ENCODE measurements around the gene USP47.

The USP47 gene

DNA sequence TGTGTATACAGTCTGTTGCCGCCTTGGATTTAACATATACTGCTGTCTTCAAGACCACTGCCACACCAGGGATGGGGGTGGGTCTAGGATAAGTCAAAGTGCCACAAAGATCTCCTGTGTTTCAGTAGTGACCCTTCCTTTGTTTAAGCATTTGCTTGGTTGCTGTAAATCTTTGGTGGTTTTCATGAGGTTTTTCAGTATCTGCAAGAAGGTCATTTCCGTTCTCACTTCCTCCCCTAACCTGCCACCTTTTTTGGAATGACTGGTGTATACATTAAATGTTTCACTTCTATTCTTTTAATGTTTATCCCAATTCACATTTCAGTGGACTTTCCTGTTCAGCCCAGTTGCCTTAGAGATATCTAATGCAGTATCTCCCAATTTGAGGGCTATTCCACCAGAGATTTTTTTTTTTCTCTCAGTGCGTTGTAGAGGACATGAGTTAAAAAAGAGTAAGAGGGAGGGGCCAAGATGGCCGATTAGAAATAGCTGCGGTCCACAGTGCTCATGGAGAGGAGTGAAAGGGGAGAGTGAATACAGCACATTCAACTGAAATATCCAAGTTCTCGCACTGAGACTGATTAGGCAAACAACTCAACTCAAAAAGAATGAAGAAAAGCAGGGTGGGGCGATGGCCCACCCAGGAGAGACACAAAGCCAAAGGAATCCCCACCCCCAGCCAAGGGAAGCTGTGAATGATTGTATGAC lies 43.2 kb downstream of the USP47 start:
- no peak for ATAC-seq (ENCODE audit: insufficient read depth, low read depth)
- Histone ChIP-seq H4K20me1 (ENCODE audit: insufficient read depth, low read length) (peaks cover 13% of the 10 kb centered on the region; the same call in 1 of the 2 replicates), H3K9ac (ENCODE audit: low read depth, low read length) (no peak overlapping the region), H3K27ac (ENCODE audit: low read length) (no peak overlapping the region), H3K4me1 (ENCODE audit: insufficient read depth, low read length) (no peaks in the 10 kb centered on the region), H3K79me2 (ENCODE audit: insufficient read depth, low read length) (peaks cover 36% of the 10 kb centered on the region), H3K27me3 (ENCODE audit: insufficient read depth, low read length, poor library complexity) (no peaks in the 10 kb centered on the region), H3K4me2 (ENCODE audit: insufficient read depth, low read length) (no peak overlapping the region), H3K36me3 (ENCODE audit: insufficient read depth, low read length) (peaks cover 64% of the 10 kb centered on the region), H3K4me3 (ENCODE audit: low read depth in 1 of 2, low read length in 2 of 2) (no peak overlapping the region), H3K9me3 (ENCODE audit: insufficient read depth, low read length, severe bottlenecking) (no peaks in the 10 kb centered on the region), H2AFZ (ENCODE audit: low read depth, low read length) (no peak overlapping the region)
- TF ChIP-seq EZH2 (IDR thresholded peaks at IDR 0.05; ENCODE audit: borderline replicate concordance, low read depth, low read length, severe bottlenecking), result no peak
- TF ChIP-seq, protein P1, sequence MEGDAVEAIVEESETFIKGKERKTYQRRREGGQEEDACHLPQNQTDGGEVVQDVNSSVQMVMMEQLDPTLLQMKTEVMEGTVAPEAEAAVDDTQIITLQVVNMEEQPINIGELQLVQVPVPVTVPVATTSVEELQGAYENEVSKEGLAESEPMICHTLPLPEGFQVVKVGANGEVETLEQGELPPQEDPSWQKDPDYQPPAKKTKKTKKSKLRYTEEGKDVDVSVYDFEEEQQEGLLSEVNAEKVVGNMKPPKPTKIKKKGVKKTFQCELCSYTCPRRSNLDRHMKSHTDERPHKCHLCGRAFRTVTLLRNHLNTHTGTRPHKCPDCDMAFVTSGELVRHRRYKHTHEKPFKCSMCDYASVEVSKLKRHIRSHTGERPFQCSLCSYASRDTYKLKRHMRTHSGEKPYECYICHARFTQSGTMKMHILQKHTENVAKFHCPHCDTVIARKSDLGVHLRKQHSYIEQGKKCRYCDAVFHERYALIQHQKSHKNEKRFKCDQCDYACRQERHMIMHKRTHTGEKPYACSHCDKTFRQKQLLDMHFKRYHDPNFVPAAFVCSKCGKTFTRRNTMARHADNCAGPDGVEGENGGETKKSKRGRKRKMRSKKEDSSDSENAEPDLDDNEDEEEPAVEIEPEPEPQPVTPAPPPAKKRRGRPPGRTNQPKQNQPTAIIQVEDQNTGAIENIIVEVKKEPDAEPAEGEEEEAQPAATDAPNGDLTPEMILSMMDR (IDR thresholded peaks at IDR 0.05; ENCODE audit: borderline replicate concordance, extremely low read depth, low read length, poor library complexity, severe bottlenecking), result no peak
- DNase-seq, result no peak

DNA sequence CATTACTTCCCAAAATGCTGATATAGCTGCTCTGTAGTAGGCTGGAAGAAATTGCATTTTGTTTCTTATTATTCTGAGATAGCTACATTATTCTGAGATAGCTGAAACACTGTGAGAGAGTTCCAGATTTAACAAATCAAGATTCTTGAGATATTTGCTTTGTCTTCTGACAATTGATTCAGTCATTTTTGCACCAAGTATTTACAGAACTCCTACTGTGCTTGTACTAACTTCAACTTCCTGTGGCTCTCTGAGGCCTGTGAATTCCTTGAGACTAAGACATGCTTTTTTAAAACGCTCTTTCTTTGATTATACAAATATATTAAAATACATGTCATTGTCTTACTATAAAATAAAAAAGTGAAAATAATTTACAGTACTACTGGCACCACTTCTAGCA lies 52.7 kb downstream of the USP47 start:
- Histone ChIP-seq H4K20me1 (ENCODE audit: insufficient read depth, low read length) (no peaks in the 10 kb centered on the region), H3K9me3 (ENCODE audit: insufficient read depth, low read length, severe bottlenecking) (no peaks in the 10 kb centered on the region), H2AFZ (ENCODE audit: low read depth, low read length) (no peak overlapping the region), H3K9ac (ENCODE audit: low read depth, low read length) (no peak overlapping the region), H3K36me3 (ENCODE audit: insufficient read depth, low read length) (peaks cover 67% of the 10 kb centered on the region), H3K79me2 (ENCODE audit: insufficient read depth, low read length) (peaks cover 1% of the 10 kb centered on the region; the same call in 1 of the 2 replicates), H3K27ac (ENCODE audit: low read length) (no peak overlapping the region), H3K4me3 (ENCODE audit: low read depth in 1 of 2, low read length in 2 of 2) (no peak overlapping the region), H3K4me2 (ENCODE audit: insufficient read depth, low read length) (no peak overlapping the region), H3K27me3 (ENCODE audit: insufficient read depth, low read length, poor library complexity) (no peaks in the 10 kb centered on the region), H3K4me1 (ENCODE audit: insufficient read depth, low read length) (no peaks in the 10 kb centered on the region)
- TF ChIP-seq, protein P1 (IDR thresholded peaks at IDR 0.05; ENCODE audit: borderline replicate concordance, extremely low read depth, low read length, poor library complexity, severe bottlenecking), result no peak
- TF ChIP-seq EZH2 (IDR thresholded peaks at IDR 0.05; ENCODE audit: borderline replicate concordance, low read depth, low read length, severe bottlenecking), result no peak
- DNase-seq (no peak), ATAC-seq (ENCODE audit: insufficient read depth, low read depth) (no peak)

DNA sequence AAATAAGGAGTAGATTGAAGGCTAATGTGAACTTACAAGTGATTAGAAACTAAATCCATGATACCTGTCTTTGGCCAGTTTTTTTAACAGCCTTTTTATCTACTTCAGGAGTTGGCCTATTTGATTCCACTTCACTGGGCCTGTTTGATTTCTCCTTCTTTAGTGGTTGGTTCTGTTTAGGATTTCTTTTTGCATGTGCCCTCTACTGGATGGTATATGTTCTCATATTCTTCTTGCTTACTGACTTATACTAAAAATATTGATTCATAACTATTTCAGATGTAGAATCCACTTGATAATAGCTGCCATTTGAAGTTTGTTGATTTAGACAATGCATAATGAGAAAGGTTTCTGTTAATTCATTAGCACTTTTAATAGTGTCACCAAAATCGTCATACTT lies 53.9 kb downstream of the USP47 start:
- no peaks in the 10 kb centered on the region for H3K27me3 ChIP-seq (ENCODE audit: insufficient read depth, low read length, poor library complexity)
- H3K79me2 ChIP-seq (ENCODE audit: insufficient read depth, low read length), result peaks cover 1% of the 10 kb centered on the region; the same call in 1 of the 2 replicates
- H3K4me1 ChIP-seq (ENCODE audit: insufficient read depth, low read length), result no peaks in the 10 kb centered on the region
- no peaks in the 10 kb centered on the region for H3K9me3 ChIP-seq (ENCODE audit: insufficient read depth, low read length, severe bottlenecking)
- H3K27ac ChIP-seq (ENCODE audit: low read length), result no peak overlapping the region
- no peak for DNase-seq
- no peak overlapping the region for H3K9ac ChIP-seq (ENCODE audit: low read depth, low read length)
- ATAC-seq (ENCODE audit: insufficient read depth, low read depth), result no peak
- H2AFZ ChIP-seq (ENCODE audit: low read depth, low read length), result no peak overlapping the region
- H4K20me1 ChIP-seq (ENCODE audit: insufficient read depth, low read length), result no peaks in the 10 kb centered on the region
- H3K36me3 ChIP-seq (ENCODE audit: insufficient read depth, low read length), result peaks cover 66% of the 10 kb centered on the region
- no peak overlapping the region for H3K4me3 ChIP-seq (ENCODE audit: low read depth in 1 of 2, low read length in 2 of 2)
- no peak for TF ChIP-seq EZH2 (IDR thresholded peaks at IDR 0.05; ENCODE audit: borderline replicate concordance, low read depth, low read length, severe bottlenecking)
- TF ChIP-seq, protein P1 (IDR thresholded peaks at IDR 0.05; ENCODE audit: borderline replicate concordance, extremely low read depth, low read length, poor library complexity, severe bottlenecking), result no peak
- no peak overlapping the region for H3K4me2 ChIP-seq (ENCODE audit: insufficient read depth, low read length)
